ENCODE results near the gene METTL23. TPM values are rescaled to one million over a fixed set of nuclear protein-coding genes. Genes with fewer than 3 reads are reported as not detected.

Gene METTL23
- total and polyA plus RNA-seq, 2 donors (not counting 3 experiments of a cell fraction or from before 2014, with no cell fraction given): 19.5 to 33.4 TPM

GRCh38 chr17:76781056-76781982 is 54.7 kb downstream of the METTL23 start:
- CTCF ChIA-PET: interaction anchor here (1.4 kb wide), 1 partner anchor 9 kb away, joined by 4 read pairs; no protein-coding TSS in a partner anchor
- dilution Hi-C loops (cut with MboI; ENCODE audit: extremely low pct_ligation_motif_present, low sequenced_read_pairs): no loop called here
- H3K36me3 ChIP-seq (ENCODE audit: control insufficient read depth in 2 of 2, extremely low read depth in 1 of 2, insufficient read depth in 2 of 2, low read length in 2 of 2): peaks cover 0 to 8% of the 10 kb centered on the region in 2 experiments
- H4K20me1 ChIP-seq (replicated peaks; ENCODE audit: control insufficient read depth, extremely low read depth, insufficient read depth, low read length): no peaks in the 10 kb centered on the region
- no peak overlapping the region for H3K4me3 ChIP-seq (replicated peaks in 1 of 3; ENCODE audit: insufficient read depth in 1 of 3, low read depth in 1 of 3, low read length in 3 of 3)
- no peak overlapping the region for H3K9ac ChIP-seq (replicated peaks; ENCODE audit: extremely low read depth, insufficient read depth, low read length)
- no peaks in the 10 kb centered on the region for H3K79me2 ChIP-seq (ENCODE audit: control insufficient read depth, insufficient read depth, low read length)
- no peaks in the 10 kb centered on the region for H3K9me1 ChIP-seq (replicated peaks; ENCODE audit: control insufficient read depth, extremely low read depth, insufficient read depth, low read length)
- no peaks in the 10 kb centered on the region for H3K27me3 ChIP-seq (ENCODE audit: control insufficient read depth in 2 of 2, insufficient read depth in 2 of 2, low read length in 2 of 2)
- TF ChIP-seq POLR2A (IDR thresholded peaks at IDR 0.05; ENCODE audit: low read depth, low read length) (no peak), MYC (IDR thresholded peaks at IDR 0.05; ENCODE audit: low read depth, low read length) (no peak), FOS (IDR thresholded peaks at IDR 0.05; ENCODE audit: borderline replicate concordance, insufficient read depth, low read length) (no peak), CTCF (IDR thresholded peaks at IDR 0.05; ENCODE audit: extremely low read depth in 1 of 2, insufficient read depth in 1 of 2, low read depth in 1 of 2, low read length in 2 of 2) (no peak), EZH2 (IDR thresholded peaks at IDR 0.05; ENCODE audit: borderline replicate concordance, low read depth, low read length, severe bottlenecking) (no peak), GATA2 (IDR thresholded peaks at IDR 0.05; ENCODE audit: insufficient read depth, insufficient read length, low read depth, low read length) (no peak), POLR2AphosphoS5 (IDR thresholded peaks at IDR 0.05; ENCODE audit: insufficient read depth, low read depth, low read length) (no peak), MAX (IDR thresholded peaks at IDR 0.05; ENCODE audit: insufficient read depth, insufficient read length) (no peak), JUN (IDR thresholded peaks at IDR 0.05; ENCODE audit: borderline replicate concordance, insufficient read depth, insufficient read length, low read depth) (no peak)
- H3K27ac ChIP-seq (ENCODE audit: insufficient read depth, low read depth, low read length): no peak overlapping the region
- no peak overlapping the region for H3K4me2 ChIP-seq (ENCODE audit: insufficient read depth, low read length)
- H3K9me3 ChIP-seq (replicated peaks; ENCODE audit: control insufficient read depth, insufficient read depth, low read length): no peaks in the 10 kb centered on the region
- FAIRE-seq: no peak
- no peak for DNase-seq (ENCODE audit: low read depth, low spot score)
- no peak overlapping the region for H2AFZ ChIP-seq (ENCODE audit: low read depth, low read length)
- no TSS peak for BruUV-seq (replicated peaks)
- POLR2A ChIA-PET: no interaction called here
- peaks cover 6% of the 10 kb centered on the region for H3K4me1 ChIP-seq (ENCODE audit: control insufficient read depth, extremely low read depth, insufficient read depth, low read length)
- intact Hi-C loops (cut with micrococcal nuclease): no loop called here

Measured in endothelial cell of umbilical vein (primary cell).